Epithelial cell of proximal tubule (primary cell): ENCODE measurements around the gene ZDHHC5. TPM values are rescaled to one million over a fixed set of nuclear protein-coding genes. Genes with fewer than 3 reads are reported as not detected.
A peak's percentile ranks its signal among the peaks of the same experiment; 100 is the strongest.

Source experiments
- DNase-seq: peaks from one replicate; pipeline ENCODE4 v3.0.0-alpha.2; 2011; ENCODE audit warnings: low read depth
- H3K4me3 ChIP-seq: 2 replicates; pipeline ENCODE4 v1.5.1; 2011; ENCODE audit warnings: low read depth, mild to moderate bottlenecking, low read length
- total RNA-seq: library from RNA; depleted of rRNA; stranded (reverse); fragments of >200 nt; gene quantifications from 2 replicates; pipeline ENCODE4 v1.2.3, GENCODE V29; 2015
- TF ChIP-seq, protein P1 (sequence below): conservative IDR thresholded peaks from 2 replicates; pipeline ENCODE4 v1.5.1; 2012; ENCODE audit warnings: low read depth, mild to moderate bottlenecking, low read length

ZDHHC5 gene
- total RNA-seq, 1 donor from 2014 or later, result 31.4 TPM

DNA sequence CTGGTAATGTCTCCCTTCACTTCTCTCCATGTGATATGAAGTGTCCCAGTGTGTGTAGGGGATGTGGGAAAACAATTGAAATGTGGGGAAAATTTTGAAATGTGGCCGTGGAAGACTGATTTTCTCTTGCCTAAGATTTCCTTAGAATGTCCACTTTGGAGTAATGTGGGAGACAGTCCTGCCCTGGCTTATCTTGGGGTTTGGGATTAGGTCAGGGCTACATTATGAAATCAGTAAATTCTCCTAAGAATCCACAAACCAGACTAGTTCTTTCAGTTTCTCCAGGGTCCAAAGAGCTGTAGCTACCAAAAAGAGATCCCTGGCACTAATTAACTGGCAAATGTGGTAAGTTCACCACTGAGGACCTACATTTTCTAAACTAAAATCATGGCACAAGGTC is 41.0 kb upstream of the ZDHHC5 start:
- no peak for DNase-seq
- no peak overlapping the region for H3K4me3 ChIP-seq
- TF ChIP-seq, protein P1, sequence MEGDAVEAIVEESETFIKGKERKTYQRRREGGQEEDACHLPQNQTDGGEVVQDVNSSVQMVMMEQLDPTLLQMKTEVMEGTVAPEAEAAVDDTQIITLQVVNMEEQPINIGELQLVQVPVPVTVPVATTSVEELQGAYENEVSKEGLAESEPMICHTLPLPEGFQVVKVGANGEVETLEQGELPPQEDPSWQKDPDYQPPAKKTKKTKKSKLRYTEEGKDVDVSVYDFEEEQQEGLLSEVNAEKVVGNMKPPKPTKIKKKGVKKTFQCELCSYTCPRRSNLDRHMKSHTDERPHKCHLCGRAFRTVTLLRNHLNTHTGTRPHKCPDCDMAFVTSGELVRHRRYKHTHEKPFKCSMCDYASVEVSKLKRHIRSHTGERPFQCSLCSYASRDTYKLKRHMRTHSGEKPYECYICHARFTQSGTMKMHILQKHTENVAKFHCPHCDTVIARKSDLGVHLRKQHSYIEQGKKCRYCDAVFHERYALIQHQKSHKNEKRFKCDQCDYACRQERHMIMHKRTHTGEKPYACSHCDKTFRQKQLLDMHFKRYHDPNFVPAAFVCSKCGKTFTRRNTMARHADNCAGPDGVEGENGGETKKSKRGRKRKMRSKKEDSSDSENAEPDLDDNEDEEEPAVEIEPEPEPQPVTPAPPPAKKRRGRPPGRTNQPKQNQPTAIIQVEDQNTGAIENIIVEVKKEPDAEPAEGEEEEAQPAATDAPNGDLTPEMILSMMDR, result no peak

DNA sequence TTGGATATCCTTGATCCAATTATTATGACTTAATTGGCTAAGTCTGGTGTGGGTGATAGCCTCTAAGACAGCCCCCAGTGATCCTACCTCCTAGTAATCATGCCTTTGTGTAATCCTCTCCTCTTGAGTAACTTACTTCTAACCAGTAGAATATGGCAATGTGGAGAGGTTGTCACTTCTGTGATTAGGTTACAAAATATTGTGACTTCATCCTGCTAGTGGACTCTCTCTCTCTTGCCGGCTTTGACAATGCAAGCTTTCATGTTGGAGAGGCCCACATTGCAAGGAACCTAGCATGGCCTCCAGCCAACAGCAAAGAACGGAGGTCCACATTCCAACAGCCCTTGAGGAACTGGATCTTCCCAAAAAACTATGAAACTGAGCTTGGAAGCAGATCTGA is 37.7 kb upstream of the ZDHHC5 start:
- DNase-seq, result no peak
- H3K4me3 ChIP-seq, result no peak overlapping the region
- TF ChIP-seq, protein P1, result no peak

DNA sequence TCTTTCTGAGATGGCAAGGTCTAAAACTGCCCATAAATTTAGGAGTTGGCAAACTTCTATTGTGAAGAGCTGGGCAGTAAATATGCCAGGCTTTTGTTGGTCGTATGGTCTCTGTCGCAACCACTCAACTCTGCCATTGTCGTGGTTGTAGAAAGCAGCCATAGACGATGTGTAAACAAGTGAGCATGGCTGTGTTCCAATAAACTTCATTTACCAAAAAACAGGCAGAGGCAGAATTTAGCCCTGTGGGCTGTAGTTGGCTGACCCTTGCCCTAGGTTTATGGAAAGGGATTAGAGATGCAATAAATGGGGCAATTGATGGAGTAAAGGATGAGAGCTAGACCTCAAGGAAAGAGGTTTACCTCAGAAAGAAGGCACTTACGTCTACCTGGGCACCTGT is 35.8 kb upstream of the ZDHHC5 start:
- H3K4me3 ChIP-seq, result no peak overlapping the region
- TF ChIP-seq, protein P1, result no peak
- DNase-seq, result no peak

DNA sequence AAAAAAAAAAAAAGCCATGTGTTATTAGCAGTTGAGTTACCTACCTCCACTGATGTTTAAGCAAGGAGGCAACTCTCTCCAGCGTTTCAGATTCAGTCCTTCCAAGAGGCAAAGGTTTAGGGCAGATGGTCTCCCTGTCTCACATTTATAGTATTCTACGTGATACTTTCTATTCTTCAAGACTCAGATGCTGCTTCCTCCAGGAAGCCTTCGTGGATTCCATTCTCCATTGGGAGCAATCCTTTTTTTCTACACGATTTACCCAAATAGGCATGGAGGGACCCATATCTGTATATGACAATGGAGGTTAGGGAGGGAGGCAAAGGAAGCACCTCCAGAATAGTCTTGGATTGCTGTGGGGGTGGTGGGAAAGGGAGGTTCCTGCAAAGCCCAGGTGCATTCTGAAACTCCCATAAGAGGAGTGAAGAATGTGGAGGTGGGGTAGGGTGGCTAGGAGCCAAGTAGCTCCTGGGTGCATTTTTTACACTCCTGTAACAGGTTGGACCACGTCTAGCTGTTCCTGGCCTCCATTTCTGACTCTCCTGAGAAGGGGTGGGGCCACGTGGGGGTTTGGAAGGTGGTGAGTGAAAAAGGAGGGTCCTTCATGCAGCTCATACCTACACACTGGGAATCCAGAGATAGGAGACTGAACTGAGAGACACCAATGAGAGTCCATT is 34.4 kb upstream of the ZDHHC5 start:
- no peak for DNase-seq
- TF ChIP-seq, protein P1, result no peak
- H3K4me3 ChIP-seq, result no peak overlapping the region

DNA sequence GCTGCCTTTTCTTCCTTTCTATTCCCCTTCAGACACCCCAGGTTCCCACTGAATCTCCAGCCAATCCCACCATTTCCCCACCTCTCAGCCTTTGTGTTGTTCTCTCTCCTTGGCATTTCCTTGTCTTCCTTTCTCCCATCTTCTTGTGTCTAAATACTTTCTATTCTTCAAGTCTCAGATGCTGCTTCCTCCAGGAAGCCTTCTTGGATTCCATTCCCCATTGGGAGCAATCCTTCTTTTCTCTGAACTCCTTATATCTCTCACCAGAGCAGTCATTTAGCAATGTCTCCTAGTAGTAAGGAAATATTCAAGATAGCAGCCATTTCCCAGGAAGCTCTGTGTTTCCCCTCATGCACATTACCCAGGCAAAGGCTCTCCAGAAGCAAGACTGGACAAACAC is 33.6 kb upstream of the ZDHHC5 start:
- DNase-seq, result no peak
- no peak overlapping the region for H3K4me3 ChIP-seq
- TF ChIP-seq, protein P1, result no peak

DNA sequence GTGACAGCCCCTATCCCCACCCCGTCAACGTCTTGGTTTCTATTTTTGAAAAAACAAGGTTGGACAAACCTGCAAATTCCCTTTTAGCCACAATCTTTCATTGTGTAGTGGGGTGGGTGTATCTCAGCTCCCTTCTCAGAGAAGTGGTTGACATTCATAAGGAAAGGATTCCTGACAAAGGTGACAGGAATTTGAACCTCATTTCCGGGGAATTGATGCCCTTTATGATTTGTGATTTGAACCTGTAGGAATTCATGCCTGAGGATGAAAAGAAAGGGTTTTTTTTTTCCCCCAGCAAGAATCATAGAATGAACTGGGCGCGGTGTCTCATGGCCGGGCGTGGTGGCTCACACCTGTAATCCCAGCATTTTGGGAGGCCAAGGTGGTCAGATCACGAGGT is 32.7 kb upstream of the ZDHHC5 start:
- no peak overlapping the region for H3K4me3 ChIP-seq
- TF ChIP-seq, protein P1, result no peak
- no peak for DNase-seq

DNA sequence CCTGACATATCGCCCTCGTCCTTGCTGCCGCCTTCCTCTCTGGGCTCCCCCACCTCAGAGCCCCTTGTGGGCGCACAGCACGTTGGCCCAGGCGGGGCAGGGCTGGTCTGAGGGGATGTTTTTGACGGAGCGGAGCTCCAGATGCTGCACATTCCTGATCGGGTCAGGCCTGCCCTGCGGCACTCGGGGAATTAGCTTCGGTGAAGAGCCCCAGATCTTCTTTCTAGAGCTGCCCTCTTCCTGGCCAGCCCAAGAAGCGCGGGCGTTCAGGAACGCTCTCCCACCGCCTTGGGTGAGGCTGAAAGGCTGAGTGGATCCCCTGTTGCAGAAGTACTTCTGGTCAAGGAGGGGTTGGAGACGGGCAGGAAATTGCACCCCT is 30.3 kb upstream of the ZDHHC5 start:
- peak overlapping the region; percentile 94 for H3K4me3 ChIP-seq
- TF ChIP-seq, protein P1, result no peak
- no peak for DNase-seq
